Measurements from ENCODE around the gene MARCHF9.

Gene MARCHF9

DNA sequence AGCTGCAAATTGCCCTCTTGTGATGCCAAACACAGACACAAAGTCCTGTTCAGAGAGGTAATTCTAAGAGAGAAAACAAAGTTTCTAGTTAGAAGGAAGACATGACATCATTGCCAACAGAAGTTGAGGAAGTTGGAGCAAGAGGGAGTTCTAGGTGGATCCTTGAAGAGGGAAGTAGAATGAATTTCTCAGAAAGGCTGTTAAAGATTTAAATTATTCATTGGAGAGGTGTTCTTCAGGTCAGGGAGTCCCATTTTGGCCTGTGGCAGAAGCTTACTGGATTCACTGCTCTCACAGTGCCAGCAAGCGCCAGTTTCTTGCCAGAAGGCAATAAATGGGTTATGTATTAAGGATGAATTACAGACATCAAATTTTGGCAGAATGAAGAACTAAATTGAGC lies 43.0 kb downstream of the MARCHF9 start:
- TF ChIP-seq GATA3 (IDR thresholded peaks at IDR 0.05; ENCODE audit: low read depth, low read length) (no peak), GATA2 (IDR thresholded peaks at IDR 0.05; ENCODE audit: low read depth, low read length) (no peak)

DNA sequence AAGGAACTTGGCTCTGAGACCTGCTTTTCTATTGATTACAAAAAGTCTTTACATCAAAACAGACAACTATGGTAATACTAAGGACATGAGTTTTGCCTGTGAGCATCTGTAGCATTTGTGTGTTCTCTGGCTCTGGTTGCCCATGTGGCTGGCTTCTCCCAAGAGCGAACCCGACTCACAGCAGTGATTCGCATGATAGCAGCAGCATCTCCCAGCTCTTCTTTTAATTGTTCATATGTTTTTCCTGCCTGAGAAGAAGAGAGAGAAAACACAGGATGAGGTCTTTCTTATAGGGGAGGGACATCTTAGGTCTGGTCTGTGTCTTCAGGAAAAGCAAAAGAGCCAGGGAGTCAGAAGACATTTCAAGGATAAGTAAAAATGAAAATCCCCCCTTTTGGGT lies 46.1 kb downstream of the MARCHF9 start:
- TF ChIP-seq GATA3 (IDR thresholded peaks at IDR 0.05; ENCODE audit: low read depth, low read length) (no peak), GATA2 (IDR thresholded peaks at IDR 0.05; ENCODE audit: low read depth, low read length) (no peak)

DNA sequence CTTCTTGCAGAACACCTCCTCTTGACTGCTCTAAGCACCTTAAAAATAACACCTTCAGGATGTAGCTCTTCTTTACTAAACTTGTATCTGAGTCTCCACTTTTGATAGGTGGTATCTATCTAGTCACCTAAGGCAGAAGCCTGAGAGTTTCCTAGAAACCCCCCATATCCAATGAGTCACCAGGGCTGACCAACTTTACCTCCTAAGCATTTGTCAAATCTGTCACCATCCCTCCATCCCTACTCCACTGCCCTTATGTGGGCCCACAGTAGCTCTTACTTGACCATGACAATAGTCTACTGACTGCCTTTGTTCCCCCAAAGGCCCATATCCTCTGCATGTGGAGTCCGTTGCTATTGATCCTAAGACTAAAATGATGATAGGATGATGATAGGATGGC lies 47.7 kb downstream of the MARCHF9 start:
- TF ChIP-seq GATA3 (IDR thresholded peaks at IDR 0.05; ENCODE audit: low read depth, low read length) (no peak), GATA2 (IDR thresholded peaks at IDR 0.05; ENCODE audit: low read depth, low read length) (no peak)

DNA sequence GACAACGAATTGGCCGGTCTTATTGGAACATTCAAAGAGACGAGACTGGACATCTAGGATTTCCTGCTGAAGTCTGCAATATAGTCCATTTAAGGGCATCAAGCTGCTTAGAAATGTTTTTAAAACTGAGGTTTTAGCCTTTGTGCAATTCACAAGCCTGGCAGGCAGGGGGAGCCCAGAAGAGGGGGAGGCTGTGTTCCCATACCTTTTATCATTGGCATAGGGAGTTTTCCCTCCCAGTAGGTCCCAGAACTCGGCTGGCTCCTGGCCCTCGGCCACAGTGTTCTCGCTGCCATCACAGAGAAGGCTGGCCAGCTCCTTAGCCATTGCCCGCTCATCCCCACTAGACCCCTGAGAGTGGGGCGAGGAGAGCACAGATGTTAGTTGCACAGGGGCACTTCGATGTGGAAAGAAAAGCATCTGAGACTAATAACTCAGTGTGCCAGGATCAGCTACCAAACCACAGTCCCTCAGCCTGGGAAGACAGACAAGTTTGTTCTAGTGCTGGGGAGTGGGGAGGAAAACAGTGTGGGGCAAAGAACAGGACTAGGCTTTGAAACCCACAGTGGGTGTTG lies 48.5 kb downstream of the MARCHF9 start:
- TF ChIP-seq GATA3 (IDR thresholded peaks at IDR 0.05; ENCODE audit: low read depth, low read length) (no peak), GATA2 (IDR thresholded peaks at IDR 0.05; ENCODE audit: low read depth, low read length) (no peak)

GRCh38 chr12:57806677-57807076 lies 51.8 kb downstream of the MARCHF9 start:
- TF ChIP-seq GATA3 (IDR thresholded peaks at IDR 0.05; ENCODE audit: low read depth, low read length) (no peak), GATA2 (IDR thresholded peaks at IDR 0.05; ENCODE audit: low read depth, low read length) (no peak)

GRCh38 chr12:57807285-57807684 lies 52.4 kb downstream of the MARCHF9 start:
- TF ChIP-seq GATA2 (IDR thresholded peaks at IDR 0.05; ENCODE audit: low read depth, low read length), result no peak

DNA sequence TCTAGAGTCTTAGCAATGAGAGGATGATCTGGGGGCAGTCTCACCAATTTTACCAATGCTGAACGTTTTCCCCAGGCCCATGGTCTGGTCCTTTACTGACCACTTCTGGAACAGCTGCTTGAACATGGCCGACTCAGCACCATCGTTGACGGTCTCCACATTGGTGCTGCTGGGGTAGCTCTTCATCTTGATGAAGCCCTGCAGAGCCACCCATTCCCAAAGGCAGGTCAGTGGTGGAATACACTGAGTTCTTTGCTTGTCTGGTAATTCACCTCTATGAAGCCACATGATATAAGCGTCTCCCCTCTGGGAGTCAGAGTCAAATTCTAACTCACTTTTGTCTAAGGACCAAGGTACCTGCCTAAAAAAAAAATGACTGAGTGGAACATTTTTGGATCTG lies 53.4 kb downstream of the MARCHF9 start:
- TF ChIP-seq GATA3 (IDR thresholded peaks at IDR 0.05; ENCODE audit: low read depth, low read length) (no peak), GATA2 (IDR thresholded peaks at IDR 0.05; ENCODE audit: low read depth, low read length) (no peak)

DNA sequence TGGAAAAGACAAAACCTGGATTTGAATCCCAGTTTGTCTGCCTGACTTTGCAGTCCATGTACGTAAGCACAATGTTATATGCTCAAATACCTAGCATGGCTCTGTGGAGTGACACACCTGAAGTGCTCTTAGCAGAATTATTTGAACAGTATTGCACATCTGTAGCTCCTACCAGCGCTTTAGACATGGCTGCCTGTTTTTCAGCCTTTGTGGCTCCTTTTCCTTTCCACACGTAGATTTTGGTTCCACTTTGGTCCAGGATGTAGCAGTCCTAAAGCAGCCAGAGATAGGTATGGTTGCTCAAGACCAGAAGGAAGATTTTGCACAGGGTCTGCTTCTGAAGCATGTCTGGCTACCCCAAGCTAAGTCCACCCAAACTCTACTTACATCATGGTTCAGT lies 54.5 kb downstream of the MARCHF9 start:
- TF ChIP-seq GATA3 (IDR thresholded peaks at IDR 0.05; ENCODE audit: low read depth, low read length) (no peak), GATA2 (IDR thresholded peaks at IDR 0.05; ENCODE audit: low read depth, low read length) (no peak)
